H7 (cell line): ENCODE data around the gene MEX3D. TPM values are rescaled to one million over a fixed set of nuclear protein-coding genes. Genes with fewer than 3 reads are reported as not detected.

Experiments used
- DNase-seq: peaks from one replicate; pipeline ENCODE4 v3.0.0; 2012
- H3K27me3 ChIP-seq: 2 replicates; pipeline ENCODE4 v1.6.0; 2011; ENCODE audit warnings: mild to moderate bottlenecking, low read length; ENCODE audit not compliant: control insufficient read depth, insufficient read depth
- H3K36me3 ChIP-seq: replicated peaks from 2 replicates; pipeline ENCODE4 v1.5.1; 2011; ENCODE audit warnings: low read length; ENCODE audit not compliant: control insufficient read depth, insufficient read depth
- H3K4me3 ChIP-seq: 2 replicates; pipeline ENCODE4 v1.5.1; 2011; ENCODE audit warnings: low read depth, mild to moderate bottlenecking, control low read depth, low read length, moderate library complexity; ENCODE audit not compliant: insufficient read depth
- total RNA-seq: library from RNA; depleted of rRNA; stranded (reverse); fragments of >200 nt; shearing (Covaris generic); gene quantifications from 2 replicates; pipeline ENCODE4 v1.2.3, GENCODE V29; 2014

Gene MEX3D
- total RNA-seq, 1 experiment from 2014 or later: 117 TPM

- peaks cover 14% of the 10 kb centered on the region for H3K27me3 ChIP-seq
- H3K4me3 ChIP-seq: no peak overlapping the region
- no peaks in the 10 kb centered on the region for H3K36me3 ChIP-seq
- DNase-seq: no peak
Observed at GRCh38 chr19:1569997-1570396, 1.9 kb upstream of the MEX3D start.

DNA sequence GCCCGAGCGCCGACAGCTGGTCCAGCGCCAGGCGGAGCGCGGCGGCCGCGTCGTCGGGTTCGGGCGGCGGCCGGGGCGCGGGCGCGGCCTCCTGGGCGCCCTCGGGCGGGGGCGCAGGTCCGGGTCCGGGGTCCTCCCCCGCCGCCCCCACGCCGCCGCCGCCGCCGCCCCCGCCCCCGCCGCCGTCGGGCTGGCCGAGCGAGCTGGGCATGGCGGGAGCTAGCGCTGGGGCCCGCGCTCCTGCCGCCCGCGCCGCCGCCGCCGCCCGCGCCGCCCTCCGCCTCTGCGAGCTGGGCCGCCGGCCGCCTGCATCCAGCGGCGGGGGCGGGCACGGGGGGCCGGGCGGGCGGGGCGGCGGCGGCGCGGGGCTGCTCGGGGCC lies 287 bp downstream of the MEX3D start:
- Histone ChIP-seq H3K36me3 (peaks cover 2% of the 10 kb centered on the region), H3K27me3 (peaks cover 14% of the 10 kb centered on the region), H3K4me3 (no peak overlapping the region; the same call in 1 of the 2 replicates)
- DNase-seq: peak; percentile 87

- Histone ChIP-seq H3K4me3 (peak overlapping the region; percentile 89), H3K27me3 (peaks cover 14% of the 10 kb centered on the region), H3K36me3 (peaks cover 2% of the 10 kb centered on the region)
- DNase-seq: peak; percentile 81
Observed at GRCh38 chr19:1567116-1567847, 843 bp downstream of the MEX3D start.

- Histone ChIP-seq H3K27me3 (peaks cover 14% of the 10 kb centered on the region), H3K4me3 (peak overlapping the region; percentile 89), H3K36me3 (peaks cover 2% of the 10 kb centered on the region)
- DNase-seq: peak; percentile 98
Observed at GRCh38 chr19:1566392-1567115, 1.6 kb downstream of the MEX3D start.

- no peak for DNase-seq
- no peak overlapping the region for H3K4me3 ChIP-seq
- H3K36me3 ChIP-seq: peaks cover 2% of the 10 kb centered on the region
- H3K27me3 ChIP-seq: no peaks in the 10 kb centered on the region
Observed at GRCh38 chr19:1563251-1563650, 4.9 kb downstream of the MEX3D start.

- no peak overlapping the region for H3K4me3 ChIP-seq
Observed at GRCh38 chr19:1561236-1561842, 6.8 kb downstream of the MEX3D start.

GRCh38 chr19:1560286-1560882 lies 7.7 kb downstream of the MEX3D start:
- DNase-seq: peak; percentile 65
- peaks cover 2% of the 10 kb centered on the region for H3K36me3 ChIP-seq
- no peak overlapping the region for H3K4me3 ChIP-seq
- H3K27me3 ChIP-seq: no peaks in the 10 kb centered on the region

More at GRCh38 chr19:1561236-1561842, 6.8 kb downstream of the MEX3D start:
- Histone ChIP-seq H3K36me3 (peaks cover 2% of the 10 kb centered on the region), H3K27me3 (no peaks in the 10 kb centered on the region)
- DNase-seq: no peak

- Histone ChIP-seq H3K4me3 (no peak overlapping the region), H3K27me3 (no peaks in the 10 kb centered on the region), H3K36me3 (no peaks in the 10 kb centered on the region; the same call in 1 of the 2 replicates)
- peak; percentile 58 for DNase-seq
Observed at GRCh38 chr19:1558552-1558951, 9.6 kb downstream of the MEX3D start.

- Histone ChIP-seq H3K4me3 (no peak overlapping the region), H3K27me3 (no peaks in the 10 kb centered on the region), H3K36me3 (no peaks in the 10 kb centered on the region; the same call in 1 of the 2 replicates)
- DNase-seq: no peak
Observed at GRCh38 chr19:1556390-1557070, 11.6 kb downstream of the MEX3D start.

GRCh38 chr19:1555487-1556389 lies 12.4 kb downstream of the MEX3D start:
- H3K27me3 ChIP-seq: no peaks in the 10 kb centered on the region
- no peaks in the 10 kb centered on the region; the same call in 1 of the 2 replicates for H3K36me3 ChIP-seq
- DNase-seq: peak; percentile 64
- H3K4me3 ChIP-seq: no peak overlapping the region

- DNase-seq: no peak
- H3K27me3 ChIP-seq: no peaks in the 10 kb centered on the region
- no peaks in the 10 kb centered on the region; the same call in 1 of the 2 replicates for H3K36me3 ChIP-seq
- no peak overlapping the region for H3K4me3 ChIP-seq
Observed at GRCh38 chr19:1554968-1555367, 13.2 kb downstream of the MEX3D start.

- H3K27me3 ChIP-seq: no peaks in the 10 kb centered on the region
- no peak overlapping the region for H3K4me3 ChIP-seq
- DNase-seq: no peak
- no peaks in the 10 kb centered on the region; the same call in 1 of the 2 replicates for H3K36me3 ChIP-seq
Observed at GRCh38 chr19:1553415-1553814, 14.7 kb downstream of the MEX3D start.
